HL-60 (cell line): ENCODE data around the gene ZFAND3.

Experiments
- GABPA ChIP-seq: IDR thresholded peaks from 2 replicates; pipeline ENCODE4 v1.6.1; 2012; ENCODE audit warnings: low read depth
- POLR2AphosphoS5 ChIP-seq: IDR thresholded peaks from 2 replicates; pipeline ENCODE4 v1.6.1; 2012; ENCODE audit warnings: low read depth
- TF ChIP-seq, protein P1 (sequence below): IDR thresholded peaks from 2 replicates; pipeline ENCODE4 v1.6.1; 2012; ENCODE audit warnings: low read depth; ENCODE audit not compliant: insufficient replicate concordance
- TF ChIP-seq, protein P2 (sequence below): IDR thresholded peaks from one replicate; pipeline ENCODE4 v1.5.1; 2011; ENCODE audit warnings: low read length, control low read depth, inconsistent platforms; ENCODE audit not compliant: insufficient read depth

DNA sequence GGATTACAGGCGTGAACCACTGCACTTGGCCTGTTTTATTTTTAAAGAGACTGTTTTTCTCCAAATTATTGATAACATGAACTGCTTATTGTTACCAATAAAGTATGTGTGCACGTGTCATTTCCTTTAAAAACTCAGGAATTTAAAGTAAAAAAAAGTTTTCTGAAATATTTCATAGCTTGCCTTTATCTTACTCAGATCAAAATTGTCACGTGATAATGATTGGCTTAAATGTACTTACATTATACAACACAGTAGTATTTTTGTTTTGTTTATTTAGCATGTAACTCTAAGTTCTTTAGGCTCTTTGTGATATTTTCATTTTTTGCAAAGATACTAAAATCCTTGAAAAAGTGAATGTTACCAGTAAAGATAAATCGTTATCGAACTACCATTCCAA lies 174.1 kb downstream of the ZFAND3 start:
- TF ChIP-seq, protein P1, sequence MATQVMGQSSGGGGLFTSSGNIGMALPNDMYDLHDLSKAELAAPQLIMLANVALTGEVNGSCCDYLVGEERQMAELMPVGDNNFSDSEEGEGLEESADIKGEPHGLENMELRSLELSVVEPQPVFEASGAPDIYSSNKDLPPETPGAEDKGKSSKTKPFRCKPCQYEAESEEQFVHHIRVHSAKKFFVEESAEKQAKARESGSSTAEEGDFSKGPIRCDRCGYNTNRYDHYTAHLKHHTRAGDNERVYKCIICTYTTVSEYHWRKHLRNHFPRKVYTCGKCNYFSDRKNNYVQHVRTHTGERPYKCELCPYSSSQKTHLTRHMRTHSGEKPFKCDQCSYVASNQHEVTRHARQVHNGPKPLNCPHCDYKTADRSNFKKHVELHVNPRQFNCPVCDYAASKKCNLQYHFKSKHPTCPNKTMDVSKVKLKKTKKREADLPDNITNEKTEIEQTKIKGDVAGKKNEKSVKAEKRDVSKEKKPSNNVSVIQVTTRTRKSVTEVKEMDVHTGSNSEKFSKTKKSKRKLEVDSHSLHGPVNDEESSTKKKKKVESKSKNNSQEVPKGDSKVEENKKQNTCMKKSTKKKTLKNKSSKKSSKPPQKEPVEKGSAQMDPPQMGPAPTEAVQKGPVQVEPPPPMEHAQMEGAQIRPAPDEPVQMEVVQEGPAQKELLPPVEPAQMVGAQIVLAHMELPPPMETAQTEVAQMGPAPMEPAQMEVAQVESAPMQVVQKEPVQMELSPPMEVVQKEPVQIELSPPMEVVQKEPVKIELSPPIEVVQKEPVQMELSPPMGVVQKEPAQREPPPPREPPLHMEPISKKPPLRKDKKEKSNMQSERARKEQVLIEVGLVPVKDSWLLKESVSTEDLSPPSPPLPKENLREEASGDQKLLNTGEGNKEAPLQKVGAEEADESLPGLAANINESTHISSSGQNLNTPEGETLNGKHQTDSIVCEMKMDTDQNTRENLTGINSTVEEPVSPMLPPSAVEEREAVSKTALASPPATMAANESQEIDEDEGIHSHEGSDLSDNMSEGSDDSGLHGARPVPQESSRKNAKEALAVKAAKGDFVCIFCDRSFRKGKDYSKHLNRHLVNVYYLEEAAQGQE, result no peak
- TF ChIP-seq POLR2AphosphoS5, result no peak
- TF ChIP-seq, protein P2, sequence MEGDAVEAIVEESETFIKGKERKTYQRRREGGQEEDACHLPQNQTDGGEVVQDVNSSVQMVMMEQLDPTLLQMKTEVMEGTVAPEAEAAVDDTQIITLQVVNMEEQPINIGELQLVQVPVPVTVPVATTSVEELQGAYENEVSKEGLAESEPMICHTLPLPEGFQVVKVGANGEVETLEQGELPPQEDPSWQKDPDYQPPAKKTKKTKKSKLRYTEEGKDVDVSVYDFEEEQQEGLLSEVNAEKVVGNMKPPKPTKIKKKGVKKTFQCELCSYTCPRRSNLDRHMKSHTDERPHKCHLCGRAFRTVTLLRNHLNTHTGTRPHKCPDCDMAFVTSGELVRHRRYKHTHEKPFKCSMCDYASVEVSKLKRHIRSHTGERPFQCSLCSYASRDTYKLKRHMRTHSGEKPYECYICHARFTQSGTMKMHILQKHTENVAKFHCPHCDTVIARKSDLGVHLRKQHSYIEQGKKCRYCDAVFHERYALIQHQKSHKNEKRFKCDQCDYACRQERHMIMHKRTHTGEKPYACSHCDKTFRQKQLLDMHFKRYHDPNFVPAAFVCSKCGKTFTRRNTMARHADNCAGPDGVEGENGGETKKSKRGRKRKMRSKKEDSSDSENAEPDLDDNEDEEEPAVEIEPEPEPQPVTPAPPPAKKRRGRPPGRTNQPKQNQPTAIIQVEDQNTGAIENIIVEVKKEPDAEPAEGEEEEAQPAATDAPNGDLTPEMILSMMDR, result no peak
- TF ChIP-seq GABPA, result no peak
